HL-60/S4 treated with phorbol 12-myristate 13-acetate at 8.2 ng/mL for 4 days and 3 days (cell line): ENCODE results near the gene DOCK1.

Experiments used
- in situ Hi-C: fragments of 300-500 bp; cut with MboI; formaldehyde crosslinking; loops from 2 replicates; pipeline ENCODE4 v1.15.0; 2022; ENCODE audit warnings: low sequenced_read_pairs

The DOCK1 gene

GRCh38 chr10:127326883-127327282 is 421.7 kb downstream of the DOCK1 start:
- in situ Hi-C loops = no loop called here

GRCh38 chr10:127331696-127332095 is 426.5 kb downstream of the DOCK1 start:
- in situ Hi-C loops = no loop called here

GRCh38 chr10:127332631-127333030 is 427.4 kb downstream of the DOCK1 start:
- in situ Hi-C loops = no loop called here

- in situ Hi-C loops = no loop called here
These were observed 432.6 kb downstream of the DOCK1 start for GRCh38 chr10:127337801-127338200.

- in situ Hi-C loops = no loop called here
These were observed 433.3 kb downstream of the DOCK1 start for GRCh38 chr10:127338399-127339110.

- in situ Hi-C loops = no loop called here
These were observed 438.6 kb downstream of the DOCK1 start for GRCh38 chr10:127343821-127344220.

GRCh38 chr10:127344346-127344745 is 439.1 kb downstream of the DOCK1 start:
- in situ Hi-C loops = no loop called here

GRCh38 chr10:127345231-127345965 is 440.2 kb downstream of the DOCK1 start:
- in situ Hi-C loops = no loop called here

- in situ Hi-C loops = no loop called here
These were observed 441.4 kb downstream of the DOCK1 start for GRCh38 chr10:127346604-127347003.

- in situ Hi-C loops = no loop called here
These were observed 442.2 kb downstream of the DOCK1 start for GRCh38 chr10:127347202-127347959.

- in situ Hi-C loops = no loop called here
These were observed 444.5 kb downstream of the DOCK1 start for GRCh38 chr10:127349737-127350136.

GRCh38 chr10:127351542-127351941 is 446.3 kb downstream of the DOCK1 start:
- in situ Hi-C loops = no loop called here

GRCh38 chr10:127353544-127353943 is 448.3 kb downstream of the DOCK1 start:
- in situ Hi-C loops = no loop called here

GRCh38 chr10:127354255-127354654 is 449.0 kb downstream of the DOCK1 start:
- in situ Hi-C loops = no loop called here

- in situ Hi-C loops = no loop called here
These were observed 449.8 kb downstream of the DOCK1 start for GRCh38 chr10:127354992-127355391.

- in situ Hi-C loops = no loop called here
These were observed 451.1 kb downstream of the DOCK1 start for GRCh38 chr10:127356360-127356759.

GRCh38 chr10:127357265-127357664 is 452.0 kb downstream of the DOCK1 start:
- in situ Hi-C loops = no loop called here

GRCh38 chr10:127358337-127358736 is 453.1 kb downstream of the DOCK1 start:
- in situ Hi-C loops = no loop called here

GRCh38 chr10:127364034-127364433 is 458.8 kb downstream of the DOCK1 start:
- in situ Hi-C loops = no loop called here

GRCh38 chr10:127368101-127368500 is 462.9 kb downstream of the DOCK1 start:
- in situ Hi-C loops = no loop called here

- in situ Hi-C loops = no loop called here
These were observed 463.7 kb downstream of the DOCK1 start for GRCh38 chr10:127368929-127369328.

- in situ Hi-C loops = no loop called here
These were observed 465.4 kb downstream of the DOCK1 start for GRCh38 chr10:127370601-127371000.
